GM18505 (cell line): Measurements from ENCODE around the gene PIAS1.
A peak's percentile ranks its signal among the peaks of the same experiment; 100 is the strongest.
"Not testable (repeated sequence)": the region's sequence is repeated elsewhere in the genome, so short reads cannot be mapped to it uniquely, and the experiment has no call there.

Source experiments
- ATAC-seq: cut with Tn5 transposase; IDR thresholded peaks from one replicate; pipeline ENCODE4 v1.9.1; 2021; ENCODE audit not compliant: unreplicated experiment
- POLR2A ChIP-seq: IDR thresholded peaks from 4 replicates; pipeline ENCODE4 v1.6.1; 2011; ENCODE audit warnings: borderline replicate concordance; ENCODE audit not compliant: insufficient read depth, insufficient read length; ENCODE audit errors: extremely low read depth

The PIAS1 gene

DNA sequence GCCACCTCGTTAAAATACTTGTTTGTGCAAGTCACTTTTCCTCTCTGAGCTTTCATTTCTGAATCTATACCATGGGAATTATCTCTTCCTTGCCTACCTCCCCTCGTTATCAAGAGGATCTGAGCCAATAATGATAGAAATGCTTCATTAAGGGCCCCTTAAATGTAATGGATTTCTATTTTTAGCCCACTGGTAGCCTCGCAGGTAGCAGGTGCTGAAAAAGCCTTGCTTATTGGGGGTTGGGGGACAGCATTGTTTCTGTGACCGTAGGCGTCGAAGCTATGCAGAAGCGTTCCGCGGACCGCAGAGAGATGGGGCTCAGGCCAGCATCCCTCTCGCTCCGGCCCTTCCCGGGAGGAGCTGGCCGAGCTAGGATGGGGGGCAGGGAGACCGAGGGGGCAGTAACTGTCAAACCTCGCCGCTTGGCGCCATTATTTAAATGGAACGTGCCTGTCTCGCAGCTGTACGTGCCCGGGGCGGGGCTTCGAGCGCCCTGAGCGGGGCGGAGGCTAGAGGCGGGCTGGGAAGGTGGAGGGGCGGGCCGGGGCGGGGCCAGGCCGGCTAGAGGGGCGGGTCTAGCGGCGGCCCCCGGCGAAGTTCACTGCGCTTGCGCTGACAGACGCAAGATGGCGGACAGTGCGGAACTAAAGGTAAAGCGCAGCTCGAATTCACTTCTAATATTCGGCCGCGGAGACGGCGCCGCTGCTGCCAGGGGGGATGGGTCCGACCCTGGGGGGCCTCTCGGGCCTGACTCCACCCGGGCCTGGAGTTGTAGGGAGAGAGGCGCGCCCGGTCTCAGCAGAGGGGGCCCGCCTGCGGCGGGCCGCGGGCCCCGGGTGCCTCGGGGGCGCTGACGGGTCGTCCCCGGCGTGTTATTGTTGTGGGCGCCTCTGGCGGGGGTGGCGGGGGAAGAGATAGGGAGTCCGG, at the start of gene PIAS1:
PIAS1 (plus strand) TSS at position 615 of the 927 bp plus-strand sequence; CDS start at position 627, 12 bp downstream.
- peak; percentile 86 for ATAC-seq
- TF ChIP-seq POLR2A, result peak; percentile 92

DNA sequence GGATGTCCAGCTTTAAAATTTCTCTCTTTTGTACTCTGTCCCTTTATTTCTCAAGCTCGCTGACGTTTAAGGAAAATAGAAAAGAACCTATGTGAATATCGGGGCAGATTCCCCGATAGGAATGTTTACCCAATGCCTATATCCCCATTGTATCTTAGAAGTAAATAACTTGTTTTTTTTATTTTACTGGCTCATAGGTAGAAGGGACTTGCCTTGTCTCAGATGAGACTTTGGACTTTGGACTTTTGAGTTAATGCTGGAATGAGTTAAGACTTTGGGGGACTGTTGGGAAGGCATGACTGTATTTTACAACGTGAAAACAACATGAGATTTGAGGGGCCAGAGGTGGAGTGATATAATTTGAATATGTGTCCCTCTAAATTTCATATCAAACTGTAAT, 46.5 kb upstream of the PIAS1 start:
- ATAC-seq, result not testable (repeated sequence)

DNA sequence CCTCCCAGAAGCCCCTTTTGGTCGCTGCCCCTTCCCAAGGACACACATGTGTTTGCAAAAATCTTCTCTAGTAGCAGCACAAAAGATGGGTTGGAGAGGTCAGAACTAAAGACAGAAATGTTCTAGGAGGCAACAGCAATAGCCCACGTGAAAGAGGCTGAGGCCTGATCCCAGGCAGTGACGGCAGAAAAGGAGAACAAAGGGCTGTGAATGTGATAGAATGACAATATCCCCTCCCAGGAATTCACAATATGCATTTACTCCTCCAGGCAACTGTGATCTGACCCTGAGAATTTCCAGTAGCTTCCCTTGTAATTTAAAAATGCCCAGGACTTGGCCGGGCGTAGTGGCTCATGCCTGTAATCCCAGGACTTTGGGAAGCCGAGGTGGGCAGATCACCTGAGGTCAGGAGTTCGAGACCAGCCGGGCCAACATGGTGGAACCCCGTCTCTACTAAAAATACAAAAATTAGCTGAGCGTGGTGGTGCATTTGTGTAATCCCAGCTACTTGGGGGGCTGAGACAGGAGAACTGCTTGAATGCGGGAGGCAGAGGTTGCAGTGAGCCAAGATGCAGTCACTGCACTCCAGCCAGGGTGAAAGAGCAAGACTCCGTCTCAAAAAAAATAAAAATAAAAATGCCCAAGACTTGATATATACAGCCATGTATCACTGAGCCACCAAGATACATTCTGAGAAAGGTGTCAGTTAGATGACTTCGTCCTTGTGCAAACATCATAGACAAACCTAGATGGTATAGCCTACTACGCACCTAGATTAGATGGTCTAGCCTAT, 43.6 kb upstream of the PIAS1 start:
- ATAC-seq, result no peak
- no peak for TF ChIP-seq POLR2A

DNA sequence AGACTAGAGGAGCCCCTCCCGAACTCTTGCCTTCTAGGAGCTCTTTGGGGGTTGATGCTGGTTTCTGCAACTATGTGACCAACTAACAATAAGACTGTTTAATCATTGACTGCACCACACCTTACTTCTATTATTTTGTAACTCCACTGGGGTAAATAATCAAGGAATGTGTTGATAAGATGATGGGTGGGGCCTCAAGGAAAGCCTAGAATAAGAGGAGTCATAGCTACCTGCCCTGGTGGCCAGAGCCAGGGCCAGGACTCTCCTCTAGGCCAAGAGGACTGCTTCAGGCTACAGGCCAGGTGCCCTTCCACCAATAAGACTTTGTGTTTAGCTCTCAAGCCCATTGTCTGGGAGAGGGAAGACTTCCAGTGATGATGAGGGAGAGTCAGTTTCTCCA, 41.2 kb upstream of the PIAS1 start:
- no peak for ATAC-seq
- no peak for TF ChIP-seq POLR2A

DNA sequence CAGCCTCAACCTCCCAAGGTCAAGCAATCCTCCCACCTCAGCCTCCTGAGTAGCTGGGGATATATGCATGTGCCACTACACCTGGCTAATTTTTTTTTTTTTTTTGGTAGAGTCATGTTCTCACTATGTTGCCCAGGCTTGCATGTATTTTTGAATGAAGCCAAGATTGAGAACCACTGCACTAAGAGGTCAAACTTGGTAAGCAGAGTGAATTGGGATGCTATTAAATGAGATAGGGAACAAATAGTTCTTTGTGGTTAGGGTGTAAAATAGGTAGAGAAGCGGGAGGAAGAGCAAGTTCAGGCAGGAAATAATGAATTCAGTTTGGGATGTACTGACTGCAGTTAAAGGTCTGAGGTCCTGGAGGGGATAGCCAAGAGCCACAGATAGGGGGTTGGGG, 39.9 kb upstream of the PIAS1 start:
- TF ChIP-seq POLR2A, result no peak
- no peak for ATAC-seq

DNA sequence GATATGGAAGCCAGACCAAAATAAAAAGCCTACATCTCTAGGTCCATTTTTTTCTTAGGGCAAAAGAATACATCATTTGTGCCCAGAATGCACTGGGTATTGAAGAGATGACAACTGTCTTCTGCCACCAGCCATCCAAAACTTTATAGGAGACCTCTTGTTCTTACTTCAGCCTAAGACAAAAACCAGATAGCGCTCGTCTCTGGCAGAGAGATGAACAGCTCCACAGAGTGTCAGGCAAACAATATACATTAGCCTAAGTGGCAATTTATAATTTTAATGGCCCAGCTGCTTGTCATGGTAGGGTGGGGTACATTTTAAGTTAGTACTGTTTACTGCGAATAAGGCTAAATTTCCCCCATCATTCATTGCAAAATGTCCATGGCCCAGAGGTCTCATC, 38.9 kb upstream of the PIAS1 start:
- no peak for TF ChIP-seq POLR2A
- ATAC-seq, result no peak

DNA sequence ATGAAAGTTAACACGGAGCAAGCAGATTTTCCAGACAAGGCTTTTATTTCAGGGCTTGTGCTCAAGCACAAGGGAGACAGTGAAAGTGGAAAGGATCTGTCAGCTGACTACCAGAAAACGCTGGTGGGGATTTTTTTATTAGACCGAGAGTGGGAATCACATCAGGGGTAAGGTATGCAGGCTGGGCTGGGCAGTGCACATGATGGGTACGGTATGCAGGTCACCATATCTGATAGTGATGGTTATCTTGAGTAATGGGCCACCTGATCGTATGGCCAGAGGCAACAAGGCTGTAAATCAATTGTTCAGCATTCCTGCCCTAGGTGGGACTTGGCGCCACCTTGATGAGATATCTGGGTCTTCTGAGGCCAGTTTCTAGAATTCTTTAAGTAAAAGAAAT, 36.9 kb upstream of the PIAS1 start:
- ATAC-seq, result no peak

DNA sequence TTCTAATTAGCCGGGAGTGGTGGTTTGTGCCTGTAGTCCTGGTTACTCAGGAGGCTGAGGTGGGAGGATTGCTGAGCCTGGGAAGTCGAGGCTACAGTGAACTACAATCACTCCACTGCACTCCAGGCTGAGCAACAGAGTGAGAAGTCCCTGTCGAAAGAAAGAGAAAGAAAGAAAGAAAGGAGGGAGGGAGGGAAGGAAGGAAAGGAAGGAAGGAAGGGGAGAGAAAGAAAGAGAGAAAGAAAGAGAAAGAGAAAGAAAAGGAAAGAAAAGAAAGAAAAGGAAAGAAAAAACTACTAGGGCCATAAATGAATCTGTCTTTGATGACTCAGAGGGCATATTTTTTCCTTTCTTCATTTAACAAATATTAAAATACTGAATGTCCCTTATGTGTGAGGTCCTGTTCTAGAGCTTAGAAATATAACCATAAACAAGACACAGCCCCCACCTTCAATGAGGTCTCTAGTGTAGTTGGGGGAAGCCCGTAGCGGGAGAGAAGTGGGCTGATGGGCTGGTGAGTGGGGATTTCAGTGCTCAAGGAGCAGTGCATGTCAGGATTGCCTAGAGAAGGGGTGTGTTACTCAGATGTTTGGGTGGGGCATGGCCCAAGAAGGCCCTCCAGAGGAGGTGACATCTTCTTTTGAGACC, 35.2 kb upstream of the PIAS1 start:
- no peak for TF ChIP-seq POLR2A
- ATAC-seq, result no peak

More for the DNA sequence above, 36.9 kb upstream of the PIAS1 start:
- no peak for TF ChIP-seq POLR2A

DNA sequence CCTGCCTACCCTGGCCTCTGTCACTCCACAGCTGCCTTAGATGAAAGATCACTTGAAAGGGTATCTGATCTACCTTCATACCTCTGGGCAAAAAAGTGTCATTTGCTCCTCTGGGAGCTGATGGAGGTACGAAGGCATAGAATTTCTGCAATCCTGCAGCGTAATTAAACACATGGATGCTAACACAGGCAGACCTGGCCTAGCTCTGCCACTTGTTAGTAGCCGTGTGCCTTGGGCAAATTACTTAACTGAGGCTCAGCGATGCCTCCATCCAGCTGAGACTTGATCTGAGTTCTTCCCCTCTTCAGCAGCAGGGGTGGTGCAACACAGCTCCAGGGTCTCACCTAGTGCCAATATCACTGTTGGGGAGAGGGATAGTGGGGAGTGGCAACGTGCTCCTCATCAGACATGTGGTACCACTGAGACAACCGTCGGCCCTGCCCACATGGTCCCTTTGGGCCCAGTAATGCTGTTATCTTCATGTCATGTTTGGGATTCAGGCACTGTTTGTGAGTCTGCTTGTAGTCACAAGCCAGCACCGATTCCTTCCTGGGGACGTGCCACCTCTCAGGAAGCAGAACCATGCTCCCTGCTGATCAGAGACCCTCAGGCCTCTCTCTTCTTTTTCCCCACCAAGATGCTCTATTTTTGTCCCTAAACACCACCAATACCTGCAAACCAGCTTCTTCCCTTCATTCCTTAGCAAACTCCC, 34.1 kb upstream of the PIAS1 start:
- ATAC-seq, result no peak
- no peak for TF ChIP-seq POLR2A

DNA sequence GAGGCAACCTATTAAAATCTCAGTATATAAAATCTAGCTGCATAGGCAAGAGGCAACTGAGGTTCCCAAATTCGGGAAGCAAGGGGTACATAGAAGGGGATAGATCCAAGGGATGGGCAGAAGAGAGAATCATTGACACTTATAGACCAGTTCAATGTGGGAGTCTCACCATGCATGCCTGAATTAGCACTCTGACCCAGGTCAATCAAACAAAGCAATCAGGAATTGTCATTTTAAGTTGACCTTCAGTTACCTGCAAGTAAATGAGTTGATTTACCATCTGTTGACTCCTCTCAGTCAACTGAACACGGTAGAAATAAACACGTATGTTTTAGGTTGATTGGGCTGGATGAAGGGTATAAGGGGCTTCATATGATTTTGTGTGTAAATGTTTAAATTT, 33.4 kb upstream of the PIAS1 start:
- TF ChIP-seq POLR2A, result no peak
- no peak for ATAC-seq

DNA sequence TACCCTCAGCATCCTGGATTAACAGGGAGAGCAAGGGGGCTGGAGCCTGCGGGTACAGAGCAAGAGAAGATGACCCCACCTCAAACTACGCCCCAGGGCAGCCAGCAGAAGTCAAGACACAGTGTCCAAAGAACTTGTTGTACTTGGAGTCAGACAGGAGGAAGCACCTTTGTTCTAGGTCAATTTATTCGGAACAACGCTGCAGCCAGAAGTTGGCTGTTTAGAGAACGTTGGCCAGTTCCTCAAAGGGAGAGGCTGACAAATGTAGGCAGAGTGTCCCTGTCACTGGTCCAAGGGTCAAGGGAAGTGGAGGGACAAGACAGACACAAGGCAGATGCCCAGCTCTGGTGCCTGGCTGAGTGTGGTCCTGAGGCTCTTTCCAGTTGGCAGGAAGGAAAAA, 32.1 kb upstream of the PIAS1 start:
- ATAC-seq, result no peak
- TF ChIP-seq POLR2A, result no peak

DNA sequence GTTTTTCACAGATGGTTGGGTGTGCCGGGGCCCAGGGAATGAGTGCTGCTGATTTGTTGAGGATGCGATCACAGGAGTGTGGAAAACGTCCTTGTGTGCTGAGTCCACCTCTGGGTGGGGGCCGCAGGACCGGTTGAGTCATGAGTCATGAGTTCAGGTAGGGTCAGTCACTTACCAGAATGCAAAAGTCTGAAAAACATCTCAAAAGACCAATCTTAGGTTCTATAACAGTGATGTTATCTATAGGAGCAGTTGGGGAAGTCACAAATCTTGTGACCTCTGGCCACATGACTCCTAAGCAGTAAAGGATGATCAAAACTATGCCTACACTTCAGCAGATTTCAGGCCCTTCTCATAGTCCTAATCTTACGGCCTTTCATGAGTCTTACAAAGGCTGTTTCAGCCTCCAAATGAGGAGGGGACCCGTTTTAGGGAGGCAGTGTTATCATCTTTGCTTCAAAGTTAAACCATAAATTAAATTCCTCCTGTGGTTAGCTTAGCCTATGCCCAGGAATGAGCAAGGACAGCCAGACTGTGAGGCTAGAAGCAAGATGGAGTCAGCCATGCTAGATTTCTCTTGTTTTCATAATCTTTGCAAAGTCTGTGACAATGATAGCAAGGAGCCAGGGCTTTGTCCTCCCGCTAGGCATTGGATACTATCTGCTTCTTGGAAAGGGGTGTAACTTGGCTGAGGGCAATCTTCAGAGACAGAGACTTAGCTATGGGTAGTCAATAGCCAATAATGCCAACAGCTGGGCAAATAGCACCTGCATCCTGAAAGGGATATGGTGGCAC, 30.6 kb upstream of the PIAS1 start:
- no peak for TF ChIP-seq POLR2A
- no peak for ATAC-seq

DNA sequence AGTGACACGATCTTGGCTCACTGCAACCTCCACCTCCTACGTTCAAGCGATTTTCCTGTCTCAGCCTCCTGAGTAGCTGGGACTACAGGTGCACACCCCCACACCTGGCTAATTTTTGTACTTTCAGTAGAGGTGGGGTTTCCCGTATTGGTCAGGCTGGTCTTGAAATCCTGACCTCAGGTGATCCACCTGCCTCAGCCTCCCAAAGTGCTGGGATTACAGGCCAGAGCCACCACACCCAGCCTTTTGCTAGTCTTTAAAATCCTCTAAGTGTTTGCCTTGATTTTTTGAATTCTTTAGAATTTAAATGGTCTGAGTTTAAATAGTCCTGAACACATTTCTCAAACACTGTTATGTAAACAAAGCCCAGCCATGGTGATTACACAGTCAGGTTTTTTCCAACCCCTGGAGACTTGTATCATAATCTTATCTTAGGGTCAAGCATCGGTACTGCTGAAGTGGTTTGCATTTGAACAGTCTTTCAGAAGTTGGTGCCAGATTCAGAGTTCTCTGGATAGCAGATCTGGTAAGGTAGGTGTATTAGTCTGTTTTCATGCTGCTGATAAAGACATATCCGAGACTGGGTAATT, 28.2 kb upstream of the PIAS1 start:
- no peak for ATAC-seq
- no peak for TF ChIP-seq POLR2A

DNA sequence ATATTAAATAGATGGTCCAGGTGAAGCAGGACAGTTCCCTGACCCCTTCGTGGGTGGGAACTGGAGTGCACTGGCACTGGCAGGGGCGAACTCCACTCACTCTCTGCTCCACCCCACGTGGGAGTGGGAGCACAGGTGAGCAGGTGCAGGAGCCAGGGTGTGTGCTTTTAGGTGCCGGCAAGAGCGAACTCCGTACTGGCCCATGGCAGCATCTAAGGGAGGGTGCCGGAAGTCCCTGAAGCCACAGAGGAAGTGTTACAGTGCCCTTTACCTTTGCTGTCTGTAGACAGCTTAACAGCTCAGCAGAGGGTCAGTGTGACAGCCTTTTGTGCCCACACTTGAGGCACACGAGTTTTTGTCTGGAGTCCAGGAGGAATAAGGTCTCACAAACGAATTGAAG, 26.7 kb upstream of the PIAS1 start:
- TF ChIP-seq POLR2A, result no peak
- ATAC-seq, result no peak
